ENCODE measurements around the gene CEMP1.

CEMP1 gene

GRCh38 chr16:2483939-2484897, 47.0 kb downstream of the CEMP1 start:
- no peak for DNase-seq (ENCODE audit: low spot score)

- DNase-seq (ENCODE audit: low spot score) = no peak
These were observed 48.3 kb downstream of the CEMP1 start for GRCh38 chr16:2482708-2483534.

GRCh38 chr16:2482249-2482648, 49.0 kb downstream of the CEMP1 start:
- DNase-seq (ENCODE audit: low spot score) = no peak

- DNase-seq (ENCODE audit: low spot score) = no peak
These were observed 49.5 kb downstream of the CEMP1 start for GRCh38 chr16:2481676-2482075.

GRCh38 chr16:2480948-2481347, 50.3 kb downstream of the CEMP1 start:
- DNase-seq (ENCODE audit: low spot score) = no peak

All from CD4-positive, alpha-beta T cell treated with Interleukin-15 for 4 hours (primary cell).